ENCODE results near the gene HRAS. TPM values are rescaled to one million over a fixed set of nuclear protein-coding genes. Genes with fewer than 3 reads are reported as not detected.

Gene HRAS
- total RNA-seq, 2 donors from 2014 or later: 28.8 to 40.1 TPM

DNA sequence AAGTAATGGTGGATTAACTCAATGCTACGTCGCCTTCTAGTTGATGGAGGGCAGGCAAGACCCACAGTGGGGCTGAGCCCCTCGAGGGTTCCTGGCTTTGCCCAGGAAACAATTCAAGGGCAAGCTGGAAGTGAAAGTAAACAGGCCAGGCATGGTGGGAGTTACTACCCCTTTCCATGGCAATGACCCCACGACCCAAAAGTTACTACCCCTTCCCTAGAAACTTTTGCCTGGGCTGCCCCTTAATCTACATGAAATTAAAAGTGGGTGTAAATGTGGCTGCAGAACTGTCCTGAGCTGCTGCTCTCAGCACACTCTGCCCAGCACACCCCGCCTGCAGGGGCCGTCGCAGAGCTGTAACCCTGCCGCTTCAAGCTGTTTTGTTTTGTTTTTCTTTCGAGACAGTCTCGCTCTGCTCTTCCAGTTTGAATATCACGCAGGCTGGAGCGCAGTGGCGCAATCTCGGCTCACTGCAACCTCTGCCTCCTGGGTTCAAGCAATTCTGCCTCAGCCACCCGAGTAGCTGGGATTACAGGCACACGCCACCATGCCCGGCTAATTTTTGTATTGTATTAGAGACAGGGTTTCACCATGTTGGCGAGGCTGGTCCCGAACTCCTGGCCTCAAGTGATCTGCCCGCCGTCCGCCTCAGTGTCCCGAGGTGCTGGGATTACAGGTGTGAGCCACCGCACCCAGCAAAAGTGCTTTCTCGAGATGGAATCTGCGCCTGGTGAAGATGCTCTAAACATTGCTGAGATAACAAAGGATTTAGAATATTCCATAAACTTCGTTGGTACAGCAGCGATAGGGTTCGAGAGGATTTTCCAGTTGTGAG is 22.4 kb downstream of the HRAS start:
- ATAC-seq (replicated peaks in 1 of 2) (no peak), DNase-seq (no peak)
- Mint-ChIP-seq H3K27me3 (ENCODE audit: low read depth) (no peaks in the 10 kb centered on the region), H3K27ac (peak overlapping the region; percentile 11), H3K4me3 (no peak overlapping the region), H3K9me3 (peaks cover 2% of the 10 kb centered on the region in 2 donors), H3K36me3 (ENCODE audit: insufficient read depth in 2 of 2) (peaks cover 3 to 12% of the 10 kb centered on the region in 2 donors), H3K4me1 (ENCODE audit: low read depth) (peaks cover 10% of the 10 kb centered on the region)

DNA sequence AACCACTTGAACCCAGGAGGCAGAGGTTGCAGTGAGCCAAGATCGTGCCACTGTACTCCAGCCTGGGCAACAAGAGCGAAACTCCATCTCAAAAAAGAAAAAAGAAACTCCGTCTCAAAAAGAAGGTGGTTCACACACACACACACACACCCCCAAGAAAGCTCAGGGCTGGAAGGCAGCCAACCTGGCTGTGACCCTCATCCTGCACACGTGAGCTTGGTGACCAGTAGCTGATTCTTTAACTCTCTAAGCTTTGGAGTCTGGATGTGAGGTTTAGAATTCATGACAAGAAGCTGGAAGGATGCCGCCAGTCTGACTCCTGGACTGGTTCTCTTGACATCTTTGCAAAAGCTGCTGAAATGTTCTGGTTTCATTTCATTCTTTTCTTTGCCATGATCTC is 26.4 kb downstream of the HRAS start:
- peak overlapping the region in 1 of 2 donors; percentile 24 for H3K4me3 Mint-ChIP-seq
- no peak for DNase-seq
- H3K27ac Mint-ChIP-seq: no peak overlapping the region
- ATAC-seq (replicated peaks in 1 of 2): no peak
- H3K9me3 Mint-ChIP-seq: no peaks in the 10 kb centered on the region
- no peaks in the 10 kb centered on the region for H3K27me3 Mint-ChIP-seq (ENCODE audit: low read depth)
- peaks cover 2 to 4% of the 10 kb centered on the region in 2 donors for H3K36me3 Mint-ChIP-seq (ENCODE audit: insufficient read depth in 2 of 2)
- H3K4me1 Mint-ChIP-seq (ENCODE audit: low read depth): peaks cover 25% of the 10 kb centered on the region

DNA sequence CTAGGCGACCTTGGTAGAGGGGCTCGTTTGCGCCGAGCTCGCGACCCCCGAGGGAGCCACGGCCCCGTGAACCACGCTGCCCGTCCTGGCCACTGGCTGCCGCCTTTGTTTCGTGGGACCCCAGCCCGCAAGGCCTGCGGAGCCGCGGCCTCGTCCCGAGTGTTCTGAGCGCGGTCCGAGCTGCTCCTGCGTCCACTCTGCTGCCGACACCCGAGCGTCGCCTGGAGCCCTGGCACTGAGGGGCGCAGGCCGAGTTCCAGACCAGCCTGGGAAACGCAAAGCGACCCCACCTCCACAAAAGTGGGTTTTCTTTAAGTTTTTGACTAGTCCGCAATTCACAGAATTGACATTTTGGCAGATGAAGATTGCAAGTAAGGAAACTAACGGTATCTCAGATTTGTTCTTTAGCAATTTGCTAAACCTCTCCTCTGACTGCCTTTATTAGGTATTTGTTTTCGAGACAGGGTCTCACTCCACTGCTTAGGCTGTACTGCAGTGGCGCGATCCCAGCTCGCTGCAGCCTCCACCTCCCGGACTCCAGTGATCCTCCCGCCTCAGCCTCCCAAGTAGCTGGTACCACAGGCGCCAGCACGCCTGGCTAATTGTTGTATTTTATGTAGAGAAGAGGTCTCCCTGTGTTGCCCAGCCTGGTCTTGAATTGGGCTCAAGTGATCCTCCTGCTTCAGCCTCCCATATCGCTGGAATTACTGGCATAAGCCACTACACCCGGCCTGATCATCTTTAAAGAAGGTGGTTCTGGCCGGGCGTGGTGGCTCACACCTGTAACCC is 27.5 kb downstream of the HRAS start:
- Mint-ChIP-seq H3K9me3 (no peaks in the 10 kb centered on the region), H3K4me3 (peak overlapping the region; percentile 97), H3K4me1 (ENCODE audit: low read depth) (peaks cover 35% of the 10 kb centered on the region), H3K36me3 (ENCODE audit: insufficient read depth in 2 of 2) (peaks cover 2 to 4% of the 10 kb centered on the region in 2 donors), H3K27me3 (ENCODE audit: low read depth) (no peaks in the 10 kb centered on the region), H3K27ac (no peak overlapping the region)
- ATAC-seq (replicated peaks in 1 of 2) (no peak), DNase-seq (no peak)

DNA sequence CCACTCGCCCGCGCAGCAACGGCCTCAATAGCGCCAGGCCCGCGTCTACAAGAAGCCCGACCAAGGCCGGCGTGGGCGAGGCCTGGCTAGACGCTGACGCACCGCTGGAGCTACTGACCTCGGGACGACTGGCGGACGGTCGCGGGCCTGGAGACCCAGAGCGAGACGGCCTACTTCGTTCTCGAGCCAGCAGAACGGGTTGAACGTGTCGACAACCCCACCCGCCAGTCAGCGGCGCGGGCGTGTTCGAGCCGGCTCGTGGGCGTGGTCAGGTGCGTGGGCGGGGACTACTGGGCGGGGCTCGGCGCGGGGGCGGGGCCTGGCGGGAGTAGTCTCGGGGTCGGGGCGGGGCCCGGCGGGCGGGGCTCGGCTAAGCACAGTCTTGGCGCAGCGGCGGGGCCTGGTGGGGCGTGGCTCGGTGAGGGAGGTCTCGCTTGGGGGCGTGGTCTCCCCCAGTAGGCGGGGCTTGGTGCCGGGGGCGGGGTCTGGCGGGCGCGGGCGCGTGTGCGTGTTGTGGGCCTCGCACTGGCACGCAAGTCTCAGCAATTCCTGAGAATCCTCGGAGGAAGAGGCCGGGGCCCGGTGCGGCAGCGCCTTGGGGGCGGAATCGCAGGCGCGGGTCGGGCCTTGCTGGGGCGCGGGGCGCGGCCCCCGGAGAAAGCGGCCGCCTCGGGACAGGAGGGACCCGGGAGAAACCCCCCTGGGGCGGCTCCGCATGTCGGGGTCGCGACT is 28.2 kb downstream of the HRAS start, which contains the start of gene RNH1:
TSS of gene RNH1 (minus strand) at position 248 of the 732 bp plus-strand sequence. CDS start 5,080 bp downstream, outside the sequence.
- DNase-seq: peak; percentile 100
- H3K27me3 Mint-ChIP-seq (ENCODE audit: low read depth): no peaks in the 10 kb centered on the region
- ATAC-seq (replicated peaks in 1 of 2): peak; percentile 77 to 80
- no peaks in the 10 kb centered on the region for H3K9me3 Mint-ChIP-seq
- peaks cover 2 to 4% of the 10 kb centered on the region in 2 donors for H3K36me3 Mint-ChIP-seq (ENCODE audit: insufficient read depth in 2 of 2)
- H3K27ac Mint-ChIP-seq: peak within 1 kb of the TSS; percentile 98
- H3K4me3 Mint-ChIP-seq: peak within 1 kb of the TSS; percentile 97
- H3K4me1 Mint-ChIP-seq (ENCODE audit: low read depth): peaks cover 29% of the 10 kb centered on the region

DNA sequence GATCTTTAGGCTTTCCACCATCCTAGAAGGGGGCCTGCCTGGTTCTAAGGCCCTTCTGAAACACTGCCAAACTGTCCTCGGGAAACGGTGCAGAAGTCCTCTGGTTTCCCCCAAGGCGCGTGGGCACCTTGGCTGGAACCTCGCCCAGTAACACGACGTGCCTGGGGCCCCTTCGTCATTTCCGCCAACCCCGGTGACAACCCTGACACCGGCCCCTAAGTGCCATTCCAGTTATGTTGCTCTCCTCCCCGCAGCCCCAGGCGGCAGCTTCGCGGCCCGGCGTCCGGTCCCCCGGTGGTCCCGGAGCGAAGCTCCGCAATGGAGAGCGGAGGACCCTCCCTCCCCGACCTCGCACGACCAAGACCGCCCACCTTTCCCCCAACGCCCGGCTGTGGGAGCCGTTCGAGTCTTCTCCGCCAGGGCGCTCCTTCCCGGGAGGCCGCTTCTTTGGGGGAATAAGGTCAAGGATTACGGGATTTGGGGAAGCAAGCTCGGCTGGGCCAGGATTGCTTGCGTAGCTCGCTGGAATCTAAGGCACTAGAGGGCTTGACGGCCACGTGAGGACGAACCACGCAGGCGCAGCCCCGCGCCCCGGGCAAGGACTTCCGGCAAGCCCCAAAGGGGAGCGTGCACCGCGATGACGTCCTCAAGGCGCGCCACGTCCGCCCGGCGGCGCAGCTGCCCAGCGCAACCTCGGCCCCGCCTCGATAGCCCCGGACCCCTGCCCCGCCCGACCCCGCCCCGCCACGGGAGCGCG is 29.0 kb downstream of the HRAS start:
- ATAC-seq (replicated peaks in 1 of 2): peak; percentile 83
- no peaks in the 10 kb centered on the region for H3K27me3 Mint-ChIP-seq (ENCODE audit: low read depth)
- H3K4me1 Mint-ChIP-seq (ENCODE audit: low read depth): peaks cover 29% of the 10 kb centered on the region

DNA sequence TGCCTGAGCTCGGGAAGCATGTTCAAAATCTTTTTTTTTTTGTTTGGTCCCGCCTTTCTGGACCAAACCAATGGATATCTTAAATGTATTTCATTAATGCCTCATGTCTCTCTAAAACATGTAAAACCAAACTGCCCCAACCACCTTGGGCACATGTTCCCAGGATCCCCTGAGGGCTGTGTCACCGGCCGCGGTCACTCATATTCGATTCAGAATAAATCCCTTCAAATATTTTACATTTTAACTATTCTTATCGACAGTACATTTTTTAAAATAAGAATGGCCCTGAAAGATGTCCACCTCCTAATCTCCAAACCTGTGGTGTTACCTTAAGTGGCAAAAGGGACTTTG is 30.4 kb downstream of the HRAS start:
- Mint-ChIP-seq H3K27me3 (ENCODE audit: low read depth) (no peaks in the 10 kb centered on the region), H3K27ac (no peak overlapping the region), H3K4me1 (ENCODE audit: low read depth) (peaks cover 29% of the 10 kb centered on the region), H3K9me3 (no peaks in the 10 kb centered on the region), H3K36me3 (ENCODE audit: insufficient read depth in 2 of 2) (peaks cover 2 to 8% of the 10 kb centered on the region in 2 donors), H3K4me3 (peak overlapping the region; percentile 97)
- ATAC-seq (replicated peaks in 1 of 2) (no peak), DNase-seq (no peak)

More for the DNA sequence above, 29.0 kb downstream of the HRAS start:
- Mint-ChIP-seq H3K36me3 (ENCODE audit: insufficient read depth in 2 of 2) (peaks cover 2 to 5% of the 10 kb centered on the region in 2 donors), H3K27ac (peak overlapping the region; percentile 98), H3K4me3 (peak overlapping the region; percentile 97), H3K9me3 (no peaks in the 10 kb centered on the region)
- peak; percentile 98 to 99 for DNase-seq

DNA sequence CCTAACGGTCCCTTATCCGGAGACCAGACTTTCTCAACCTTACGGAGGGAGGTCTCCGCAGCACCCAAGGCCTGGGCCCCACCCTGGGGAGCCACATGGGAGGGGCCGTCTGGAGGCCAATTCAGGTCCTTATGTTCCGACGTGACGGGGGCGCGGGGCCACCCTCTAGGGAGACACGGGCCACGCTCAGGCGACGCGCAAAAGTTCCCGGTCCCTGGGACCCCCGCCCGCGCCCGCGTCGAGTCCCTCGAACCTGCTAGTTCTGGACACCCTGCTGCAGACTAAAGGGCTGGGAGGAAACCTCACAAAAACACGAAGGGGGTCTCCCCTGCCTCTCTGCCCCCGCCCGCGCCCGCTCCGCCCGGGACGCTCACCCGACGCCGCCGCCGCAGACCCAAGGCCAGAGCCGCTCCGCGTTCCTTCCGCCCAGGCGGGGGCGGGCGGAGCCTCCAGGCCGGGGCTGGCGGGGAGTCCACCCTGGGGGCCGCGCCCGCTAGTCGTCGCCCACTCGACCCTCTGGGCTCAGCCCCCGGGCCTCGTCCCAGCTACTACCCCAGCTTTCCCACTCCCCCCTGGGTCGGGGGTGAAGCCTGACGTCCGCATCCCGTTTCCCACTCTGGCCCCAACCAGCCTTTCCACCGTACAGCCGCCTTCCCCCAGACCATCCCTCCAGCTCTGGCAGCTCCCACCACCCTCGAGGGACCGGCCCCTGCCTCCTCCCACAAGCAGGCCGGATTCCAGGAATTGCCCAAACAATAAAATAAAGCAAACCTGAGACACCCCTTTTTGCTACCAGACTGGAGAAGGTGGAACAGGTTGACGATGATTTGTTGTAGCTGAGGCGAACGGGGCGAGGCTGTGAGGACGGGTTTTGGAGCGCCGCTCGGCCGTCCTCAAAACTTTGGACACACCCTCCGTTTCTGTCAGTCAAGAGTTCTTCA is 31.1 kb downstream of the HRAS start:
- Mint-ChIP-seq H3K36me3 (ENCODE audit: insufficient read depth in 2 of 2) (peaks cover 0 to 6% of the 10 kb centered on the region in 2 donors), H3K27ac (peak overlapping the region; percentile 60), H3K9me3 (no peaks in the 10 kb centered on the region), H3K4me1 (ENCODE audit: low read depth) (peaks cover 29% of the 10 kb centered on the region), H3K4me3 (peak overlapping the region; percentile 97), H3K27me3 (ENCODE audit: low read depth) (no peaks in the 10 kb centered on the region)
- no peak for ATAC-seq (replicated peaks in 1 of 2)
- DNase-seq: peak; percentile 38 to 61

DNA sequence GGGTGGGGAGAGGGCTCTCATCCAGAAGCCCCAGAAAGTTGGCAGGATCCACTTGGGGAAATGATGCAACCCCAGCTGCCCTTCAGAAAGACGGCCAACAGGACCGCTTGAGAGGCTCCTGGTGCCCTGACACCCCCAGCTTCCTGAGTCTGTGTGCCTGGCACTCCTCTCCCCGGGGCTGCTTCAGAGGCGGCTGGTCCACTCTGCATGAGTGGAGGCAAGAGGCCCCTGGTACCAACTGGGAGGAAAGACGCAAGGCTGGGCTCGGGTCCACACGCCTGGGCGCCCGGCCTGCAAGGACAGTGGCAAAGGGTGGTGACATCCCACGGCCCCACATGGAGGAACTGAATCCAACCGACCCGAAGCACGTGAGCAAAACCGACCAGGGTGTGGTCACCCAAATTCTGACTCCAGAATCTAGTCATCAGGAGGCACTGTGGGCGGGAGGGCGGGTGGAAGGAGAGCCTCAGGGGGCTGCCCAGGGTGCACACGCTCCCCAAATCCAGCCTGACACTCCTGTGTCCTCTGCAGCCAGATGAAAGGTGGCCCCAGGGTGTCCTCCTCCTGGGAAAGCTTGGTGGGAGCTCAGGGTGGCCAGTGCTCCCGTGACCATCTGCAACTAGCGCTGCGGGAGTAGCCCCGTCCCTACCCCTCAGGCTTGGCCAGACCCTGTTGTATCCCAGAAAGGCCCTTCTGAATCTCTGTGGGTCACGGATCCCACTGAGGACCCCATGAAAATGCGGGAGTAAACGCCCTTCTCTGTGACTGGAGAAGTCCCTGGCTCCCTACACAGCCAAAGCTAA is 32.0 kb downstream of the HRAS start:
- Mint-ChIP-seq H3K4me1 (ENCODE audit: low read depth) (peaks cover 29% of the 10 kb centered on the region), H3K36me3 (ENCODE audit: insufficient read depth in 2 of 2) (peaks cover 0 to 7% of the 10 kb centered on the region in 2 donors), H3K4me3 (peak overlapping the region; percentile 97), H3K9me3 (no peaks in the 10 kb centered on the region), H3K27me3 (ENCODE audit: low read depth) (no peaks in the 10 kb centered on the region), H3K27ac (no peak overlapping the region)
- ATAC-seq (replicated peaks in 1 of 2) (no peak), DNase-seq (peak; percentile 24 to 56)

DNA sequence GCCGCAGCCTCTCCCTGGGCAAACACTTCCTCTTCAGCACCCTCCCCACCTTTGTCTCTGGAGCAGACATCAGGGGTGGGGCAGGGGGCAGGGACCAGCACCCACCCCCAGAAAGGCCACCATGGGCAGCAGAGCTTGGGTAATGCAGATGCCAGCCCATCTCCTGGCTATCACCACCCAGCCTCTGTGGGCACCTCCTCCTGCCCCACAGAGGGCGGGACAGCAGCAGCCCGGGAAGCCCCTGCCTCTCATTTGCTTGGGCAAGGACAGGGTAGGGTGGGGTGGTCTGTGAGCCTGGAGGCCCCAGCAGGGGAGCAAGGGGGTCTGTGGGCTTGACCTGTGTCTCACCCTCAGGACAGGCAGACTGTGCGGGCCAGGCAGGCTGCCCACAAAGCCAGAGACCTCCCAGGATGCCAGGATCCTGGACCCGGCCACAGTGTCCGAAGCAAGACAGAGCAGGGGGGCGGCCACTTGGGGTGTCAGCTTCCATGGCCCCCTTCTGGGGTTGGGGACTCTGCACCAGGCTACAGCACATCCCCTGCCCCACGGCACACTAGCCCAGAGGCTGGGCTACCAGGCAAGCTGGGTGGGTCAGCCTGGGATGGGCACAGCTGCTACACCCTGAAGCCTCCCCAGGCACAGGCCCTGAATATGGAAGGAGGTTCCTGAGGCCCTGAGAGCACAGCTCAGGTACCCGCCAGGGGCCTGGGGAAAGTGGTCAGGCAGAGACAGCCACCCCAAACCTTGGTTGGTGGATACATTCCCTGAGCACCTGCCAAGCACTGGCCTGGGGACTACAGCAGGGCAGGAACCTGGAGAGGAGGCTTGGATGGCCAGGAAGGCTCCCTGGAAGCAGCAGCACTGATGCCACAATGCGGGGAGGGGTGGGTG is 32.8 kb downstream of the HRAS start:
- ATAC-seq (replicated peaks in 1 of 2) (no peak), DNase-seq (no peak)
- peaks cover 2 to 14% of the 10 kb centered on the region in 2 donors for H3K36me3 Mint-ChIP-seq (ENCODE audit: insufficient read depth in 2 of 2)
- H3K27ac Mint-ChIP-seq: peak overlapping the region; percentile 54
- peaks cover 25% of the 10 kb centered on the region for H3K4me1 Mint-ChIP-seq (ENCODE audit: low read depth)
- peak overlapping the region; percentile 42 to 52 for H3K4me3 Mint-ChIP-seq
- no peaks in the 10 kb centered on the region for H3K27me3 Mint-ChIP-seq (ENCODE audit: low read depth)
- no peaks in the 10 kb centered on the region for H3K9me3 Mint-ChIP-seq

DNA sequence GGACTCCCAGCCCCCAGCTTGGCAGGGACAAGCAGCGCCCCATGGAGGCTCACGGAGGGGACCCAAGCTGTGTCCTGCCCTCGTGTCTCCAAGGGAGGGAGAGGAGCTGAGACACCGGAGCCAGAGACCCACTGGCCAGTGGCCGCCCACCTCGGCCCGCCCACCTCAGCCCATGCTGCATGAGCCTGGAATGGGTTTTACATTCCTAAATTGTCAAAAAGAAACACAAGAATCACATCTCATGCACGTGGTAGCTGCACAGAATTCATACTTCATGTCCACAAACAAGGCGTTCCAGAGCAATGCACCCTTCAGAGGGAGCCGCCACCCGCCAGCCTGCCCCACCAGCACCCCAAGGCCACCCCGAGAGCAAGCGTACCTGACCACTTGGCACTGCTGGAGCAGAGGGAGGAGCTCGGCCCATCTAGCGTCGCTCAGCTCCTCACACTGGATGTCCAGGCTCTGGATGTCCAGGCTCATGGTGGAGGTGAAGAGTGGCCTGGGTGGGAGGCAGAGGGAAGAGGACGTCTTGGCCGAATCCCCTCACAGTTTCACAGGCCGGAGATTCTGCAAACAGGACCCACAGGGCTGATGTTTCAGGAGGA is 33.6 kb downstream of the HRAS start:
- H3K36me3 Mint-ChIP-seq (ENCODE audit: insufficient read depth in 2 of 2): peaks cover 9 to 20% of the 10 kb centered on the region in 2 donors
- H3K27ac Mint-ChIP-seq: no peak overlapping the region
- DNase-seq (no peak), ATAC-seq (replicated peaks in 1 of 2) (no peak)
- H3K4me1 Mint-ChIP-seq (ENCODE audit: low read depth): peaks cover 28% of the 10 kb centered on the region
- H3K27me3 Mint-ChIP-seq (ENCODE audit: low read depth): no peaks in the 10 kb centered on the region
- H3K4me3 Mint-ChIP-seq: no peak overlapping the region
- H3K9me3 Mint-ChIP-seq: no peaks in the 10 kb centered on the region
